ENCODE measurements around the gene PKDREJ. TPM values are rescaled to one million over a fixed set of nuclear protein-coding genes. Genes with fewer than 3 reads are reported as not detected.

Gene PKDREJ
- total and polyA plus RNA-seq, 12 donors, result 0.01 to 0.23 (median 0.10) TPM; not detected in 1

- Histone ChIP-seq H3K9me3 (no peaks in the 10 kb centered on the region), H3K27ac (peak overlapping the region in 5 of 10 donors; percentile 64 to 84 (median 80)), H3K4me1 (peaks cover 6 to 77% (median 38%) of the 10 kb centered on the region in 9 donors), H3K27me3 (no peaks in the 10 kb centered on the region), H3K4me3 (no peak overlapping the region), H3K36me3 (peaks cover 0 to 71% (median 16%) of the 10 kb centered on the region in 9 donors)
- 92 to 95% methylated on average over 2 of the region's 2 CpGs for WGBS, 2 donors
- ATAC-seq (no peak), DNase-seq (no peak)
- intact Hi-C loops (cut with DNase I), result loop anchor here in 4 of 10 donors (10.0 kb wide), 3 partner anchors 85 to 245 kb away; partner anchors contain the start of gene PPARA (in 2 of the 4)
- no peak for TF ChIP-seq CTCF (IDR thresholded peaks at IDR 0.05)
Measured at GRCh38 chr22:46240073-46240472, 23.1 kb downstream of the PKDREJ start.

GRCh38 chr22:46239261-46240048, 23.7 kb downstream of the PKDREJ start:
- H3K36me3 ChIP-seq, result peaks cover 0 to 73% (median 17%) of the 10 kb centered on the region in 9 donors
- intact Hi-C loops (cut with DNase I), result loop anchor here in 4 of 10 donors (5.0 to 10.0 kb wide), 4 partner anchors 42 to 245 kb away; partner anchors contain the start of gene PPARA (in 2 of the 4)

GRCh38 chr22:46238541-46238940, 24.6 kb downstream of the PKDREJ start:
- no peak for TF ChIP-seq CTCF (IDR thresholded peaks at IDR 0.05)
- DNase-seq (peak in 1 of 2 donors; percentile 43), ATAC-seq (peak in 7 of 8 donors; percentile 10 to 56 (median 43))
- intact Hi-C loops (cut with DNase I), result loop anchor here in 1 of 10 donors (5.0 kb wide), 1 partner anchor 41 kb away; no protein-coding TSS in a partner anchor
- Histone ChIP-seq H3K27me3 (no peaks in the 10 kb centered on the region), H3K27ac (peak overlapping the region in 9 of 10 donors; percentile 51 to 84 (median 73)), H3K4me1 (peaks cover 5 to 74% (median 31%) of the 10 kb centered on the region in 9 donors), H3K9me3 (no peaks in the 10 kb centered on the region), H3K36me3 (peaks cover 0 to 68% (median 17%) of the 10 kb centered on the region in 9 donors), H3K4me3 (no peak overlapping the region)
- WGBS, 2 donors, result 65 to 71% methylated on average over 16 of the region's 16 CpGs

More at GRCh38 chr22:46239261-46240048, 23.7 kb downstream of the PKDREJ start:
- Histone ChIP-seq H3K27ac (peak overlapping the region in 7 of 10 donors; percentile 52 to 84 (median 79)), H3K4me3 (no peak overlapping the region), H3K9me3 (no peaks in the 10 kb centered on the region), H3K27me3 (no peaks in the 10 kb centered on the region), H3K4me1 (peaks cover 5 to 74% (median 32%) of the 10 kb centered on the region in 9 donors)
- WGBS, 2 donors, result 89% methylated on average over 20 of the region's 20 CpGs
- TF ChIP-seq CTCF (IDR thresholded peaks at IDR 0.05), result no peak
- ATAC-seq (no peak), DNase-seq (no peak)

GRCh38 chr22:46237453-46238124, 25.6 kb downstream of the PKDREJ start:
- TF ChIP-seq CTCF (IDR thresholded peaks at IDR 0.05), result no peak
- DNase-seq (peak; percentile 53 to 68), ATAC-seq (peak in 7 of 8 donors; percentile 22 to 61 (median 49))
- H3K27ac ChIP-seq, result peak overlapping the region in 9 of 10 donors; percentile 51 to 84 (median 73)
- peaks cover 0 to 59% (median 17%) of the 10 kb centered on the region in 9 donors for H3K36me3 ChIP-seq
- intact Hi-C loops (cut with DNase I), result loop anchor here in 1 of 10 donors (5.0 kb wide), 1 partner anchor 40 kb away; no protein-coding TSS in a partner anchor
- WGBS, 2 donors, result 57 to 70% methylated on average over 12 of the region's 12 CpGs
- H3K4me3 ChIP-seq, result no peak overlapping the region
- no peaks in the 10 kb centered on the region for H3K27me3 ChIP-seq
- H3K9me3 ChIP-seq, result no peaks in the 10 kb centered on the region
- H3K4me1 ChIP-seq, result peaks cover 5 to 77% (median 34%) of the 10 kb centered on the region in 9 donors

All from heart right ventricle (tissue), 16 donors.